ENCODE data around the gene ARMC5.
A peak's percentile ranks its signal among the peaks of the same experiment; 100 is the strongest.

The ARMC5 gene

GRCh38 chr16:31428279-31428597, 31.1 kb upstream of the ARMC5 start, which contains the start of gene COX6A2:
TSS of gene COX6A2 (minus strand) at chr16:31428360. CDS start at chr16:31428325, 35 bp downstream.
- no peak for TF ChIP-seq GATA2 (IDR thresholded peaks at IDR 0.05; ENCODE audit: low read depth, low read length)
- TF ChIP-seq GATA3 (IDR thresholded peaks at IDR 0.05; ENCODE audit: low read depth, low read length): no peak

DNA sequence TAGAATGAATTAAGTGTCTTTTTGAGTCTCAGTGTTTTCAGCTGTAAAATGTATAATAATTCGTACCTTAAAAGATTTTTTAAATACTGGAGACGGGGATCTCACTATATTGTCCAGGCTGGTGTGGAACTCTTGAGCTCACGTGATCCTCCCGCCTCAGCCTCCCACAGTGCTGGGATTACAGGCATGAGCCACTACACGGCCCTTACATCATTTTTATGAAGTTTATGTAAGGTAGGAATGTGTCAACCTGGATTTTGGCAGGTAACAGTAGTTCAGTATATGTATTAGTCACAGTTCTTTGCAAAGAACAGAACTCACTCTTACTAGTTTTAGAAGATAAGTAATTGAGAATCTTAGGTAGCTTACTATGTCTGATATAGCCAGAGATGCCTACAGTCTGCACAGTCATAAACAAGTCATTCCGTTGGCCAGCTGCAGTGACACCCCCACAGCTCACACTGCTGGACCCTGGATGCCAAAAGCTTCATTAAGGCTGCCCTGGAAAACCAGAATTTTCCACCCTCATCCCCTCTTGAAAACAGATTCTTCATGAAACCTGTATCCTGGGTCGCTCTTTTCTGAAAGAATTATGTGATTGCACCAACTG, 30.6 kb upstream of the ARMC5 start:
- TF ChIP-seq GATA2 (IDR thresholded peaks at IDR 0.05; ENCODE audit: low read depth, low read length): no peak
- TF ChIP-seq GATA3 (IDR thresholded peaks at IDR 0.05; ENCODE audit: low read depth, low read length): no peak

GRCh38 chr16:31429314-31429713, 30.0 kb upstream of the ARMC5 start:
- TF ChIP-seq GATA2 (IDR thresholded peaks at IDR 0.05; ENCODE audit: low read depth, low read length) (no peak), GATA3 (IDR thresholded peaks at IDR 0.05; ENCODE audit: low read depth, low read length) (no peak)

DNA sequence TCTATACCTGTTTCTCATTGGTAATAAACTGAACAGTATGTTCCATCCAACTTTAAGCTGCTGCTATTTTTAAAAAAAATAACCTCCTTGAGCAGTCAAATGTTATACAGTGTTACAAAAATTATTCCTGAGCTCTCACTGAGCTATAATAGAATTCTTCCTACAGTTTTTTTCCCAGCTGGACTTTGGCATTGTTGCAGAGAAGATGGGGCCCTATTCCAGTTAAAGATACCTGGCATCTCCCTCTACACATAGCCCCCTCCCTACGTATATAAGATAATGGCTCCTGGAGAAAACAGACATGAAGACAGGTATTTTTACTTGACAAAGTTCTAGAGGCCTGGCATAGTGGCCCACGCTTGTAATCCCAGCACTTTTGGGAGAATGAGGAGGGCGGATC, 29.5 kb upstream of the ARMC5 start:
- TF ChIP-seq GATA3 (IDR thresholded peaks at IDR 0.05; ENCODE audit: low read depth, low read length): no peak
- TF ChIP-seq GATA2 (IDR thresholded peaks at IDR 0.05; ENCODE audit: low read depth, low read length): no peak

GRCh38 chr16:31430380-31431052, 28.8 kb upstream of the ARMC5 start:
- TF ChIP-seq GATA3 (IDR thresholded peaks at IDR 0.05; ENCODE audit: low read depth, low read length): no peak
- TF ChIP-seq GATA2 (IDR thresholded peaks at IDR 0.05; ENCODE audit: low read depth, low read length): no peak

GRCh38 chr16:31435341-31436220, 23.7 kb upstream of the ARMC5 start:
- TF ChIP-seq GATA2 (IDR thresholded peaks at IDR 0.05; ENCODE audit: low read depth, low read length): no peak
- no peak for TF ChIP-seq GATA3 (IDR thresholded peaks at IDR 0.05; ENCODE audit: low read depth, low read length)

- no peak for TF ChIP-seq GATA2 (IDR thresholded peaks at IDR 0.05; ENCODE audit: low read depth, low read length)
- no peak for TF ChIP-seq GATA3 (IDR thresholded peaks at IDR 0.05; ENCODE audit: low read depth, low read length)
These were observed 22.9 kb upstream of the ARMC5 start for GRCh38 chr16:31436221-31437045.

DNA sequence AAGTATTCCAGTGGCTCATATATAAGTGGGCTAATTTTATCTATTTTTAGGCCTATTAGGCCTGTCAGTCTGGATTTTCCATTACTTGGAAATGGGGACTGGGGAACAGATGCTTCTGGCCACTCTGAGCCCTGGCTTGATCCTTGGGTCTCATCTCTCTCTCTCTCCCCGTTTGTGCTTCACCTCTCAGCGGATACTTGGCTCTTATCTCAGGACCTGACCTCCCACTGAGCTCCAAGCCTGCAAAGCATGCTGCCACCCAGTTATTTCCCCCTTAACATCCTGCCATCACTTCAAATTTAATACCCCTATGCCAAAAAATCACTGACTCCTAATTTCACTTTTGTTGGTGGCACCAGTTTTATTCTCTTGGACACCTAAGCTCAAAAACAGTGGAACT, 20.9 kb upstream of the ARMC5 start:
- no peak for TF ChIP-seq GATA2 (IDR thresholded peaks at IDR 0.05; ENCODE audit: low read depth, low read length)
- no peak for TF ChIP-seq GATA3 (IDR thresholded peaks at IDR 0.05; ENCODE audit: low read depth, low read length)

DNA sequence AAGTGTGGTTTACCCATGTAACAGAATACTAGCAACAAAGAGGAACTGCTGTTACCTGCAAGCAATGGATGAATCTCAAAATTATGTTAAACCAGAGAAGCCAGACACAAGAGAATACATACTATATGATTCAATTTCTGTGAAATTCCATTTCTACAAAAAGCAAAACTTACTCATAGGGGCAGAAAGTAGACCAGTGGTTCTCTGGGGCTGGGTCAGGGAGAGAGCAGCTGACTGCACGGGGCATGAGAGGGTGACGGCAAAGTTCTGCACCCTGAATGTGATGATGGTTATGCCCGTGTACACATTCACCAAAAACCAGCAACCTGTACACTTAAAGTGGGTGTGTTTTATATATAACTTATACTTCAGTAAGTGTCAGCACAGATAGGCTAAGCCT, 19.8 kb upstream of the ARMC5 start:
- TF ChIP-seq GATA3 (IDR thresholded peaks at IDR 0.05; ENCODE audit: low read depth, low read length): no peak
- no peak for TF ChIP-seq GATA2 (IDR thresholded peaks at IDR 0.05; ENCODE audit: low read depth, low read length)

DNA sequence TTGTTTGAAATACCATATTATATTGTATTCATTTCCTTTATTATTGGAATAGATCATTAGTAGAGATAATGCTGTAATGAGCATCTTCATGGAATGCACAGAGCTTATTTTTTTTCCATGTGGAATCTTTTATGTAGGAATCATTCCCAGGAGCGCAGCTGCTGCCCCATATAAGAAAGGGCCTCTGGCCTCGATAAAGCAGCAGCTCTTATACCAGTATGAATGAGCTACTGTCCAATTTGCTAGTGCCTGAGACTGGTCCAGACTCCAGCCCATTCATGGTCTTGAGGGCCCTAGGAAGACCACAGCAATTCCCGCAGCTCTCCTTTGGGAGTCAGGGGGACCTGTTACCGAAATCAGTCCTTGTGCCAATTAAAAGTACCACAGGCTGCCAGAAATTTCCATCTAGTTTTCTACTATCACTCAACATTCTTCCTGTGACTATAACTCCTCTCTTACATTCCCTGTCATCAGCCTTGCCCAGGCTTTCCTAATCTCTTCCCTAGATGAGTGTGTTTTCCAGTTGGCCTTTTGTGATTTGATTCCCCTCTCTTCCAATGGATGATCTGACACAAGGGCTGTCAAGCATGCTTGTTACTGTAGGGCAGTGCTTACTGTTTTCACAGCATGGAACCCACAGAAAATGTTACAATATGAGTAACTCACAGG, 18.7 kb upstream of the ARMC5 start:
- TF ChIP-seq GATA3 (IDR thresholded peaks at IDR 0.05; ENCODE audit: low read depth, low read length): no peak

DNA sequence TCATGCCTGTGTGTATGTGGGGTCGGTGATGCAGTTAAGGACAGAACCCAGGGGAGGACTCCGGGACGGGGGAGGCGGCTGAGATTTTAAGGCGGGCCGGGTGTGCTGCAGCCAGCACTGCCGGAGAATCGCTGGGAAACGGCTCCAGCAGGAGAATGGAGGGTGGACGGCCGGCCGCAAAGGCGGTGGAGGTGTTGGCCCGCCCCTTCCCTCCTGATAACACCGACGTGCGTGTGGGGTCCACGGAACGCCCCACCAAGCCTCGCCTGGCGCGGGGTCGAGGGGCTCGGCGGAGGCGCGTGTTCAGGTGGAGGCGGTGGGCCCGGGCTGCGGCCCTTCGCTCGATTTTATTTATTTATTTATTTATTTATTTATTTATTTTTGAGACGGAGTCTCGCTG, 17.3 kb upstream of the ARMC5 start:
- no peak for TF ChIP-seq GATA3 (IDR thresholded peaks at IDR 0.05; ENCODE audit: low read depth, low read length)
- TF ChIP-seq GATA2 (IDR thresholded peaks at IDR 0.05; ENCODE audit: low read depth, low read length): no peak

DNA sequence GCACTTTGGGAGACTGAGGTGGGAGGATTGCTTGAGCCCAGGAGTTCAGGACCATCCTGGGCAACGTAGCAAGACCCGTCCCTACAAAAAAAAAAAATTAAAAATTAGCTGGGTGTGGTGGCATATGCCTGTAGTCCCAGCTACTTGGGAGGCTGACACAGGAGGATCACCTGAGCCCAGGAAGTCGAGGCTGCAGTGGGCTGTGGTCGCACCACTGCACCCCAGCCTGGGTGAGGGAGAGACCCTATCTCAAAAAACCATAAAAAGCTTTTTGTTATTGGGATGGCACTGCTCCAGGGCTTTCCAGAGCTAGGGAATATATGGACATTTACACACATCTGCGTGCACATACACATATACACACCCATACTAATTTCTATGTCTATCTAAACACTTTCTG, 8.1 kb upstream of the ARMC5 start:
- no peak for TF ChIP-seq GATA3 (IDR thresholded peaks at IDR 0.05; ENCODE audit: low read depth, low read length)
- TF ChIP-seq GATA2 (IDR thresholded peaks at IDR 0.05; ENCODE audit: low read depth, low read length): no peak

DNA sequence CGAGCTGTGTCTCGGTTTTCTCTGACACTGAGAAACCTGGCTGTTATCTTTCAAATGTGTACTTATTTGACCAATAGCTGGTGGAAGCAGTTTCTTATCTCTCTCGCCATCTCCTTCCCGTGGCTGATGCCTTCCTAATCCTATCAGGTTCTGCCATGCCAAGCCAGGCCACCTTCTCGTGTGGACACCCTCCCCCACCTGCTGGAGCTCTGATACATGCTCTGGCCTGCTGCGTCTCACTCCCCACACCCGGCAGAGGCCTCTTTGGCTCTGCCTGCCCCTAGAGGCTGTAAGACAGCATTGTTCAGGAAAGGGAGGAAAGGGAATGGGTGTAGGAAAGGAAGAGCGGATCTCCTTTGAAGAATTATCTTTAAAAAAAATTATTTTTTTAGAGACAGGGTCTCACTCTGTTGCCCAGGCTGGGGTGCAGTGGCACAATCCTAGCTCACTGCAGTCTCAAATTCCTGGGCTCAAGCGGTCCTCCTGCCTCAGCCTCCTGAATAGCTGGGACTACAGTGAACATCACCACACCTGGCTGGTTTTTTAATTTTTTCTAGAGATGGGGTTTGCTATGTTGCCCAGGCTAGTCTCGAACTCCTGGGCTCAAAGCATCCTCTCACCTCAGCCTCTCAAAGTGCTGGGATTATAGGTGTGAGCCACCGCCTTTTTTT, 7.5 kb upstream of the ARMC5 start:
- no peak for TF ChIP-seq GATA3 (IDR thresholded peaks at IDR 0.05; ENCODE audit: low read depth, low read length)
- peak; percentile 88 for TF ChIP-seq GATA2 (IDR thresholded peaks at IDR 0.05; ENCODE audit: low read depth, low read length)
